MCF 10A (cell line): Measurements from ENCODE around the gene TNFAIP8L3. TPM values are rescaled to one million over a fixed set of nuclear protein-coding genes. Genes with fewer than 3 reads are reported as not detected.

Source experiments
- BruUV-seq: library from RNA; stranded (reverse); fragments of 400-500 nt; replicated peaks from 2 replicates; lab custom pipeline; 2021; lab: Mats Ljungman, UMichigan
- CTCF ChIA-PET: fragments of 300-600 bp; sonication (Branson Sonifier 250); formaldehyde crosslinking; extraction: SDS; loops from one replicate; lab custom pipeline; 2021; ENCODE audit warnings: antibody characterized with exemption, inconsistent platforms; lab: Yijun Ruan, JAX
- POLR2A ChIA-PET: fragments of 300-600, 350-650 bp; sonication (Branson Sonifier 250); formaldehyde crosslinking; extraction: SDS; loops from one replicate; lab custom pipeline; 2020; ENCODE audit warnings: antibody characterized with exemption, inconsistent platforms; lab: Yijun Ruan, JAX
- DNase-seq: peaks from one replicate; pipeline ENCODE4 v3.0.0-alpha.2; 2018; ENCODE audit not compliant: unreplicated experiment
- H3K27ac Mint-ChIP-seq: one replicate; pipeline ENCODE4 v1.8.0; 2022; ENCODE audit warnings: mild to moderate bottlenecking, low read depth, mixed read lengths; ENCODE audit not compliant: unreplicated experiment
- H3K27me3 Mint-ChIP-seq: one replicate; pipeline ENCODE4 v1.8.0; 2022; ENCODE audit warnings: mixed read lengths; ENCODE audit not compliant: insufficient read depth, unreplicated experiment
- H3K36me3 Mint-ChIP-seq: one replicate; pipeline ENCODE4 v1.8.0; 2022; ENCODE audit warnings: mild to moderate bottlenecking, moderate library complexity, mixed read lengths; ENCODE audit not compliant: insufficient read depth, unreplicated experiment
- H3K4me1 Mint-ChIP-seq: one replicate; pipeline ENCODE4 v1.8.0; 2022; ENCODE audit warnings: mixed read lengths; ENCODE audit not compliant: insufficient read depth, unreplicated experiment
- H3K4me3 Mint-ChIP-seq: one replicate; pipeline ENCODE4 v1.8.0; 2022; ENCODE audit warnings: mild to moderate bottlenecking, moderate library complexity, mixed read lengths; ENCODE audit not compliant: unreplicated experiment
- H3K9me3 Mint-ChIP-seq: one replicate; pipeline ENCODE4 v1.8.0; 2022; ENCODE audit warnings: mixed read lengths; ENCODE audit not compliant: unreplicated experiment
- CTCF ChIP-seq: fragments of 200-600 bp; IDR thresholded peaks from one replicate; pipeline ENCODE4 v1.8.0; 2022; ENCODE audit warnings: antibody characterized with exemption, mild to moderate bottlenecking; ENCODE audit not compliant: unreplicated experiment
- intact Hi-C: fragments of 100-400 bp; cut with micrococcal nuclease; formaldehyde crosslinking; loops from 2 replicates; pipeline ENCODE4 v1.14.1; 2022
- total RNA-seq: library from RNA; stranded (reverse); gene quantifications from 2 replicates; pipeline ENCODE4 v1.2.3, GENCODE V29; 2022

TNFAIP8L3 gene
- total RNA-seq, 1 experiment from 2014 or later = 2.6 TPM

DNA sequence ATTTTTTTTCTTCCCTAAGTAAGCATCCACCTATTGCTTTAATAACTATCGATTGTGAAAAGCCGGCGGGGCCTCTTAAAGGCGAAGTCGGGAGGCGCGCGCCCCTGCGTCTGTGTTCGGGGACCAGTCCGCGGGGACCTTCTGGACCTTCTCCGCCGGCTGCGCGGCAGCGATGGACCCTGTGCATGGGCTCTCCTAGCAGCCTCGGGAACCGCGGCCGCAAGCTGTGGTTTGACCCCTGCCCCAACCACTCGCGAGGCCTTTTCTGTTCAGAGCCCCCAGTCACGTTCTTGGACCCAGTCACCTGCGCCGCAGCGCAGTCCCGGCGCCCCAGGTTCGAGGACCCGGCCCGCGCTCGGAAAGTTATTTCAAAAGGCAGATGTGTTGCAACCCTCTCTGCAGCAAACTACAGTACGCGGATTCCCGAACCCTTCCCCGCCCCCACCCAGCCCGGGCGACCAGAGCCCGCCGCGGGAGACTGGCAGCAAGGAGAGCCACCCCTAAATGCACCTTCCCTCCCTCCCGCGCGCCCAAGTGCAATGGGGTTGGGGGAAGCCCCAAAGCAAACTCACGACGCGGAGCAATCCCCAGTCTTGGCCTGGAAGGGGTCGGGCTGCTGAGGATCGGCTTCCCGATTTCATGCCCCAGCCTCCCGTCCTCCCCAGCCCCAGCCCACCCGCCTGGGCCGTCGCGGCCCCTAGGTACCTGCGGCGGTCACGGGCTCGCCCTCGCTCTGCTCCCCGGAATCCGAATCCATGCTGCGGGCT lies 684 bp downstream of the TNFAIP8L3 start:
- BruUV-seq = no TSS peak
- peak; percentile 56 for DNase-seq
- ChIA-PET CTCF (no interaction called here), POLR2A (no interaction called here)
- no peak for TF ChIP-seq CTCF
- Mint-ChIP-seq H3K4me1 (peaks cover 27% of the 10 kb centered on the region), H3K36me3 (no peaks in the 10 kb centered on the region), H3K27ac (no peak overlapping the region), H3K9me3 (no peaks in the 10 kb centered on the region), H3K4me3 (peak overlapping the region; percentile 72), H3K27me3 (no peaks in the 10 kb centered on the region)
- intact Hi-C loops = no loop called here

DNA sequence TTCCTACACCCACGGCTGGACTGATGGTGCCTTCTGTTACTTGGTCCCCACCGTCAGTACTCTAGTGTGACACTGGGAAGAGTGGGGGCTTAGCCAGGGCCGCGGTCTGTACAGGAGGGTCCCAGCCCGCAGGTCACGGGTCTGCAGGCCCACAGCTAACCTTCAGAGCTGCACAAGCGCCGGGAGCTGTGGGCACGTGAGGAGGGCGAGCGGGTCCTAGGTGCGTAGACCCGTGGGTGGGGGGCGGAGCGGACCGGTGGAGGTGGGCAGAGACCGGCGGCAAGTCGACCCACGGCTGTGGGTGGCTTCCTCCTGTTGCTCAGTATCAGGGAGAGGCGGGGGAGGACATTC lies 1.2 kb downstream of the TNFAIP8L3 start:
- POLR2A ChIA-PET = no interaction called here
- H3K27ac Mint-ChIP-seq = no peak overlapping the region
- H3K9me3 Mint-ChIP-seq = no peaks in the 10 kb centered on the region
- H3K27me3 Mint-ChIP-seq = no peaks in the 10 kb centered on the region
- CTCF ChIA-PET = no interaction called here
- TF ChIP-seq CTCF = no peak
- no peak for DNase-seq
- BruUV-seq = no TSS peak
- H3K36me3 Mint-ChIP-seq = no peaks in the 10 kb centered on the region
- H3K4me1 Mint-ChIP-seq = peaks cover 28% of the 10 kb centered on the region
- intact Hi-C loops = no loop called here
- H3K4me3 Mint-ChIP-seq = peak overlapping the region; percentile 72

DNA sequence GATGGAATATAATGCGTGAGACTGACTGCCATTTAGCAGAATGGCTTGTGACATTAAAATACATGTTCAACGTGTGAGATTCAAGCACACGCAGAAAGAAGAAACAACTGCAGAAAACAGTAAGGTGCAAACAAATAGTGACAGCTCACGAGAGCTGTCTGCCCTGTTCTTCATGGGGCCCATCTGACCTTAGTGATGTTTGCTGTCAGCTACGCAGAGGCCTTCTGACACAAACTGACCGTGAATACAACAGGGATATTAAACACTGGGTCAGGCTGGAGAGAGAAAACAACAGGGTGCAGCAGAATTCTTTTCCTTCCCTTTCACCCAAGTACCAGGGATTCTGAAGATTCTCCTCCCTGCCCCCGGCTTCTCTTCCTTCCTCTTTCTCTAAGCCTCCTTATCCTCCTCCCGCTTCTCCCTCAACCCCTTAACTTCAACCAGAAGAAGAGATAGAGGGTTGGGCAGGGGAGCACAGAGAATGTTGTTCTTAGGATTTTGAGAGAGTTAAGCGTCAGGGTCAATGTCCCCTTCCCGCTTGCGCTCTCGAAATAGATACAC lies 2.1 kb downstream of the TNFAIP8L3 start:
- Mint-ChIP-seq H3K27ac (no peak overlapping the region), H3K9me3 (no peaks in the 10 kb centered on the region), H3K4me1 (peaks cover 29% of the 10 kb centered on the region), H3K27me3 (no peaks in the 10 kb centered on the region), H3K36me3 (no peaks in the 10 kb centered on the region), H3K4me3 (no peak overlapping the region)
- DNase-seq = no peak
- no TSS peak for BruUV-seq
- TF ChIP-seq CTCF = no peak
- intact Hi-C loops = no loop called here
- ChIA-PET POLR2A (interaction anchor here (0.6 kb wide), 1 partner anchor 161 kb away, joined by 3 read pairs; no protein-coding TSS in a partner anchor), CTCF (no interaction called here)

GRCh38 chr15:51090753-51091152 lies 4.0 kb downstream of the TNFAIP8L3 start:
- CTCF ChIA-PET = interaction anchor here (0.9 to 1.5 kb wide), 2 partner anchors 17 to 42 kb away, joined by 3 to 4 read pairs; no protein-coding TSS in a partner anchor
- no peaks in the 10 kb centered on the region for H3K9me3 Mint-ChIP-seq
- no TSS peak for BruUV-seq
- H3K27me3 Mint-ChIP-seq = no peaks in the 10 kb centered on the region
- no peak for TF ChIP-seq CTCF
- POLR2A ChIA-PET = interaction anchor here (0.7 to 1.1 kb wide), 3 partner anchors 29 to 66 kb away, joined by 3 to 5 read pairs (median 5); no protein-coding TSS in a partner anchor
- H3K36me3 Mint-ChIP-seq = no peaks in the 10 kb centered on the region
- no peak for DNase-seq
- peaks cover 36% of the 10 kb centered on the region for H3K4me1 Mint-ChIP-seq
- intact Hi-C loops = no loop called here
- no peak overlapping the region for H3K4me3 Mint-ChIP-seq
- H3K27ac Mint-ChIP-seq = peak overlapping the region; percentile 56
